Measurements from ENCODE around the gene PDIK1L.
A peak's percentile ranks its signal among the peaks of the same experiment; 100 is the strongest.

PDIK1L gene

GRCh38 chr1:26111530-26112406, at the start of gene PDIK1L:
PDIK1L (plus strand) TSS chr1:26111824; CDS start chr1:26114309, 2,485 bp downstream.
- peak; percentile 94 for DNase-seq (ENCODE audit: low read depth)

DNA sequence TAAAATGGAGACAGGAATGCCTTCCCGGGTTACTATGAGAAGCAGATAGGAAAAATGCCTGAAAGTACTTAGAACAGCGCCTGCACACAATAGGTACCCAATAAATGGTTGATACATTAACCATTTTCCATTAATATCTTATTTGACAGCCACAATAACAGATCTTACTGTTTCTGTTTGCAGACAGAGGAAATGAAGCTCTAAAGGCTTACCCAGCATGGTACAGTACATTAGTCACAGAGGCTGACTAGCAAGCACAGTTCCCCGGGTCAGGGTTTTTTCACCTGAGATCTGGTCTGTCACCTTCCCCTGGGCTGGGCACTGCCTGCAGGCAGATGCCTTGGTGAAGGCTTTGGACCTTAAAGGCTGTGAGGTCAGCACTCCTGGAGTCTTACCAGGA, 47.1 kb upstream of the PDIK1L start:
- no peak for DNase-seq (ENCODE audit: low read depth)

GRCh38 chr1:26066160-26066559, 45.5 kb upstream of the PDIK1L start:
- no peak for DNase-seq (ENCODE audit: low read depth)

DNA sequence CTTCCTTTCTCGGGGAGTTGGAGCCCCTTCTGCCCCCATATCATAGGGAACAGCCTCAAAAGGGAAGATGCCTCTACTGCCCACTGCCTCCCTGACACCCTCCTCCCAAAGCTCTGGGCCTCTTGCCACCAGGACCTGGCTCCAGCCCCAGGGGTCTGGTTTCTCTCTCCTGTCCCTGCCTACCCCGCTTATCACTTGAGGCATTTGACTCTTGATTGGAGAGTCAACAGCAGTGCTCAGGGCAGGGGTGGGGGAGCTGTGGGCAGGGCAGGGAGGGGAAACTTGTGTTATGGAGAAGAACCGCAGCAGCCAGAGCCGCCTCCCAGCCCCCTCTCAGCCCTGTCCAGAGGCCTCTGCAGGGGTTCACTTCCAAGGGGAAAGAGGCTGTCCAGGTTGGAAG, 44.8 kb upstream of the PDIK1L start:
- no peak for DNase-seq (ENCODE audit: low read depth)

DNA sequence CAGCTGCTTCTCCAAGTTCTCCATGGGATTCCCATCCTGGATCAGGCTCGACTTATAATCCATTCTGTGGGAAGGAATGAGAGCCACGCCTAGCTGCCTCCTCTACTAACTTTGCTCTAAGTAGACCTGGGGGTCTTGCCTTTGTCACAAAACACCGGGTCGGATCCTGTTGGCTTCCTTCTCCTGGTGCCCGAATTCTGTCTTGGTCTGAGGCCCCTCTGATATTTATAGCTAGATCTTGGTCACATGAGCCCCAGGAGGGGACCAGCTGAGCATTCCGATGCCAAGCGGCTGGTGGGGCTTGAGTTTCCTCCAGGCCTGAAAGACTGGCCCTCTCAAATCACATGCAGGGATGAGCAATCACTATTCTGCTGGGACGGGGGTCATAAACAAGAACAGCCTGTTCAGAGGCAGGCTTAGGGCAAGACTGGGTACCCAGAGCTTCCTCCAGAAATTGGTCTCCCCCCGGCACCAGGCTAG, 44.2 kb upstream of the PDIK1L start, which contains the start of gene TRIM63:
Gene TRIM63, minus strand, starts transcription at position 199 of the 480 bp plus-strand sequence. Its CDS starts 136 bp downstream, at position 63.
- DNase-seq (ENCODE audit: low read depth), result no peak

DNA sequence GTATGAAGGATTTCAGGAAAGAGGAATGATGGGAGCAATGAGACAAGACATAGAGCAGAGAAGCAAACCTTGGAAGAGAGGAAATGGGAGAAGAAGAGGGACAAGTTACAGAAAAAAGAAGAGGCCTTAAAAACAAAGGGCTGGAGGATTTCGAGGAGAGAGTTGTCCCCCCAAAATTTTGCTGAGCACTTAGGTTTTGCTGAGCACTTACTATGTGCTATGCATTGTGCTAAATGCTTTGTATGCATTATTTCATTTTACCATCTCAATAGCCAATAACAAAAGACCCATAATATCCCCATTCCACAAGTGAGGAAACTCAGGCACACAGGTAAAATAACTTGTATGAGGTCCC, 41.7 kb upstream of the PDIK1L start:
- DNase-seq (ENCODE audit: low read depth), result no peak

GRCh38 chr1:26070296-26070962, 41.2 kb upstream of the PDIK1L start:
- DNase-seq (ENCODE audit: low read depth), result no peak

GRCh38 chr1:26070963-26071342, 40.7 kb upstream of the PDIK1L start:
- DNase-seq (ENCODE audit: low read depth), result no peak

- DNase-seq (ENCODE audit: low read depth), result no peak
These were observed 39.3 kb upstream of the PDIK1L start for GRCh38 chr1:26072305-26072704.

DNA sequence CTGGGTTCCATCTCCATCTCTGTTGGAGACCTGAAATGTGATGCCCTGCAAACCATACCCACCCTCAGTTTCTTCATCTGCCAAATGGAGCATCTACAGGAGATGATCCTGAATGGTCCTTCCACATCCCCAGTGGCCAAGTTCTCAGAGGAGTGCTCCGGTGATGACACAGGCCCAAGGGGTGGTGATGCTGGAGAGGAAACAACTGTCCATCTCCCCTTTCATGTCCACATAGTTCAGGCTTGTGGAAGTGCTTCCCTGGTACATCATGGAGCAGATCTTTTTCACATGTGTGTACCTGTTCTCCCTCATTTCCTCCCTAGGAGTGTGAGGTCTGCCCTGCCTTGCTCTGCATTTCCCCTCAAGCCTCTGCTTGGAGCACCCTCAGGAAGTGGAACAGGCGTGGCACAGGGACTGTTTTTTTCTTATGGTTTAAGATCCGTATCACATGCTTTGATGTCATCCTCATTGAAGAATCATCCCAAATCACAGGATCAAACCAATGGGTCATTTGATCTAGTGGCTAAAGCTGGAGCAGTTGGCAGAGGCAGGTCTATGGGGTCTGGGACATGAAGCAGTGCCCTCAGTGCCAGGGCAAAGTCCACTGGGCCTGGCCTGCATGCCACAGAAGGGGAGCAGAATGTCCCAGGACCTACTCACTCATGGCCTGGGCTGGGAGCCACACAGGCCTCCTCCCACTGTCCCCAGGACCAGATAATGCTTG, 36.0 kb upstream of the PDIK1L start:
- DNase-seq (ENCODE audit: low read depth), result no peak

GRCh38 chr1:26077524-26077923, 34.1 kb upstream of the PDIK1L start:
- no peak for DNase-seq (ENCODE audit: low read depth)

DNA sequence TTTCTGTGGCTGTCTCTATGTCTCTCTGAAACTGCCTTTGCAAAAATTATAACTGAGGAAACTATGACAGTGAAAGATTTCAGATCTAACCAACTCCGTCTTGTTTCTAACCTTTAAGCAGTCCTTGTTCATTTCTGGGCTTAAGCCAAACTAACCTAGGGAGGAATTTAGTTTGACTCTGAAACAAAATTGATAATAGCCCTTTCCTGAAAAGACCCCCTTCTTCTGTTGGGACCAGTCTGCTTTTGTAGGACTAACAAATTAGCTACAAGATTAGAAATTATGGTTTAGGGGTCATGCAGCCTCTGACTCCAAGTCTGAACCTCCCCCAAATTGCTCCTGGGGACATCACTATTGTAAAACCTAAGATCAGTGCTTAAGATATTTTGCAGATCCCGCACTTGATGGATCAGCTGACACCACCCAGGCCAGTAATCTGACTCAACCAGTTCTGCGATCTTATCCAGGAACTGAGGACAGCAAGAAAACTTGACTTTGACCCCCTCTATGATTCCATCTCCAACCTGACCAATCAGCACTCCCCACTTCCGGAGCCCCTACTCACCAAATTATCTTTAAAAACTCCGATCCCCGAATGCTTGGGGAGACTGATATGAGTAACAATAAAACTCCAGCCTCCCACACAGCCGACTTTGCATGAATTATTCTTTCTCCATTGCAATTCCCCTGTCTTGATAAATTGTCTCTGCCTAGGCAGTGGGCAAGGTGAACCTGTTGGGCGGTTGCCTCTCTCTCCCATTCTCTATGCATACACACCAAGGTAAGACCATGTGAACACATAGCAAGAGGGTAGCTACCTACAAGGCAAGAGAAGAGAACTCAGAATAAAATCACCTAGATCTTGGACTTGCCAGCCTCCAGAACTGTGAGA, 33.1 kb upstream of the PDIK1L start:
- no peak for DNase-seq (ENCODE audit: low read depth)

- DNase-seq (ENCODE audit: low read depth), result no peak
These were observed 32.5 kb upstream of the PDIK1L start for GRCh38 chr1:26079178-26079563.

- DNase-seq (ENCODE audit: low read depth), result no peak
These were observed 31.4 kb upstream of the PDIK1L start for GRCh38 chr1:26079960-26080814.

DNA sequence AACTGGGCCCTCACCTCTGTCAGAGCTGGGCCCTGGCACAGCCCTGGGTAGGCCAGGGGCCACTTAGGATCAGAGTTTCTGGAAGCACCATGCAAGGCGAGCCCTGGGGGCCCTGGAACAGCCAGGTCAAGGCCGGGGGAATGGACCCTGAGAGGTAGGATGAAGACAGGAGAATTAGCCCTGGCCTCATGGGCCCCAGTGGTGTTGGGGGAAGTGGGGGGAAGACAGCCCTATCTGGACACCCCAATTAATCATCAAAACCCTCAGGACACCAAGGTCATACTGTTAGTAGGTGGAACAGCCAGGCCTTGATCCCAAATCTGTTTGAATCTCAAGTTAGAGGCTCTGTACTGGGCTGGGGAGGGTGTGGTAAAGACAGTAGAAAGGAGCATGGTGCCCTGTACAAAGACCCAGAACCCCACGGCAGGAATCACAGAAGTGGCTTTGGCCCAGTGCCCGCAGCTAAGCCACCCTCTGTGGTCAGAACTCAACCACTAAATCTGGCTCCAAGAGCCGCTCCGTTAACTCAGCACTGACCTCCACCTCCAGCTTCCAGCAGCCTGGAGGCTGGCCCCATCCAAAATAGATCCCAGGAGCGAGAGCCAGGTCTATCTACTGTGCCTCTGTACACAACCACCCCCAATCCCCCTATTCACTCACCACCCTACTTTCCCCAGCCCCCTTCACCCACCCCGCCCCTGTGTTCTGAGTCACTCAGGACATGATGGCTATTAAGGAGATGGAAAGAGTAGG, 30.2 kb upstream of the PDIK1L start:
- DNase-seq (ENCODE audit: low read depth), result no peak

DNA sequence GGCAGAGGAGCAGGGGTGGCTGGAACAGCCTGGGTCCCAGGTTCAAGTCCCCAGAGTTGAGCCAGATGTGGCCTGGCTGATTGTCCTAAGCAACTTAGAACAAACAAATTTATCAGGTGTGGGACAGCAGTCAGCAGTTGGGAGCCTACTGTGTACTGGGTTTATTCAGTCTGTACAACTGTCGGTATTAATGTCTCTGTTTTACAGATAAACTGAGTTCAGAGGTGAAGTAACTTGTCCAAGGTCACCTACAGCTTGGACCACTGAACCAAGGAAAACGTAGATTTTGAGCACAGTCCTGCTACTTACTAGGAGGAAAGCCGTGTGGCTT, 29.6 kb upstream of the PDIK1L start:
- DNase-seq (ENCODE audit: low read depth), result no peak

GRCh38 chr1:26083208-26083607, 28.4 kb upstream of the PDIK1L start:
- no peak for DNase-seq (ENCODE audit: low read depth)

- DNase-seq (ENCODE audit: low read depth), result no peak
These were observed 27.5 kb upstream of the PDIK1L start for GRCh38 chr1:26084091-26084561.

- DNase-seq (ENCODE audit: low read depth), result no peak
These were observed 26.8 kb upstream of the PDIK1L start for GRCh38 chr1:26084844-26085243.

GRCh38 chr1:26089125-26089524, 22.5 kb upstream of the PDIK1L start:
- DNase-seq (ENCODE audit: low read depth), result no peak
